AG04450 (cell line): ENCODE data around the gene SLC5A10. TPM values are rescaled to one million over a fixed set of nuclear protein-coding genes. Genes with fewer than 3 reads are reported as not detected.

Source experiments
- polyA plus RNA-seq: library from polyadenylated mRNA; depleted of rRNA; stranded (reverse); fragments of >200 nt; gene quantifications from 2 replicates; pipeline ENCODE4 v1.2.3, GENCODE V29; 2011; rRNA removed
- small RNA-seq: library from RNA; depleted of rRNA; stranded (forward); fragments of <200 nt; gene quantifications from one replicate; pipeline ENCODE3, GENCODE V24; 2012; ENCODE audit warnings: low read depth; ENCODE audit not compliant: insufficient read length

The SLC5A10 gene
- polyA plus RNA-seq, 1 experiment: not detected

Small RNAs within 50 kb of the gene (small RNA-seq; reads per million reads assigned to genes)
- gene AC090286.3 (not detected), gene RF00324 (not detected)

Other genes with a start within 250 kb of the SLC5A10 start
- gene FBXW10, start 208.1 kb upstream of the SLC5A10 start, polyA plus RNA-seq: 0.04 and 0.09 TPM in 2 replicates
- gene TVP23B, start 171.0 kb upstream of the SLC5A10 start, polyA plus RNA-seq: 37.9 and 58.9 TPM in 2 replicates
- 27.3 and 33.9 TPM in 2 replicates for gene PRPSAP2, start 94.0 kb upstream of the SLC5A10 start, polyA plus RNA-seq
- 4.8 and 6.1 TPM in 2 replicates for gene FAM83G, start 52.6 kb downstream of the SLC5A10 start, polyA plus RNA-seq
- gene GRAP, start 94.8 kb downstream of the SLC5A10 start, polyA plus RNA-seq: 0.04 and 0.15 TPM in 2 replicates
- gene GRAPL, start 175.4 kb downstream of the SLC5A10 start, polyA plus RNA-seq: not detected in 2 replicates